ENCODE measurements around the gene SH3GL1.

DNA sequence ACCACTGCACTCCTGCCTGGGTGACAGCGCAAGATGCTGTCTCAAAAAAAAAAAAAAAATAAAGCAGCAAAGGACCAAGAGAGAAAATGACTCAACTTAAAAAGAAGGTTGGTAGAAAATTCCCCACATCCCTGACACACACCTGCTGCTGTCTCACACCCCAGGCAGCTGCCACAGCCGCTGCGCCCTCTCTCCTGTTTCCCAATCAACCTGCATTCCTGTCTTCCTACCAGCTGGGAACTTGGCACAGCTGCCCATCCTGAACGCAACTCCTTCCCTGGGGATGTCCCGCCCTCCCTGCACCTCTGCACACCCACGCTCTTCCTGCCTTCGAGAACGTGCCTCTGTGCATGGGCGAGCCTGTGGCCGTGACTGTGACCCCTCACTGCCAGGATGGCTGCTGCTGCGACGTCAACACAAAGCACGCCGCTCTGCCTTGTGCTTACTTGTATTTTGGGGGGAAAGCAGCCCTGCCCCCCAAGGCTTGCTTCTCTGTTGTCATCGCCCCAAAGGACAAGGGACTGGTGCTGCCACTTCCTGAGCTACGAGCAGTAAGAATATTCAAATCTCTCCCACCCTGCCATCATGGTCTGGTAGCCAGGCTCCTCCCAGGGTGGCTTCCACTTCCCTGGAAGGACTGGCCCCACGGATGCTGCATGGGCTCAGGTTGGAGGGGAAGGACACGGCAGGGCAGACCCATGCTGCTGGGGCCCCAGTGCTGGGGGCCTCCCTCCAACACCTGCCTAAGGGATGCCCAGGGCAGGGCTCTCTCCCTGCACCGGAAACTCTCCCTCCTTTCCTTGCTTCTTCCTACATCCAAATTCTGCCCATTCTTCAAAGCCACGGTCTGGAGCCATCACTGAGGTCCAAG, 20.7 kb downstream of the SH3GL1 start:
- TF ChIP-seq, protein P1, sequence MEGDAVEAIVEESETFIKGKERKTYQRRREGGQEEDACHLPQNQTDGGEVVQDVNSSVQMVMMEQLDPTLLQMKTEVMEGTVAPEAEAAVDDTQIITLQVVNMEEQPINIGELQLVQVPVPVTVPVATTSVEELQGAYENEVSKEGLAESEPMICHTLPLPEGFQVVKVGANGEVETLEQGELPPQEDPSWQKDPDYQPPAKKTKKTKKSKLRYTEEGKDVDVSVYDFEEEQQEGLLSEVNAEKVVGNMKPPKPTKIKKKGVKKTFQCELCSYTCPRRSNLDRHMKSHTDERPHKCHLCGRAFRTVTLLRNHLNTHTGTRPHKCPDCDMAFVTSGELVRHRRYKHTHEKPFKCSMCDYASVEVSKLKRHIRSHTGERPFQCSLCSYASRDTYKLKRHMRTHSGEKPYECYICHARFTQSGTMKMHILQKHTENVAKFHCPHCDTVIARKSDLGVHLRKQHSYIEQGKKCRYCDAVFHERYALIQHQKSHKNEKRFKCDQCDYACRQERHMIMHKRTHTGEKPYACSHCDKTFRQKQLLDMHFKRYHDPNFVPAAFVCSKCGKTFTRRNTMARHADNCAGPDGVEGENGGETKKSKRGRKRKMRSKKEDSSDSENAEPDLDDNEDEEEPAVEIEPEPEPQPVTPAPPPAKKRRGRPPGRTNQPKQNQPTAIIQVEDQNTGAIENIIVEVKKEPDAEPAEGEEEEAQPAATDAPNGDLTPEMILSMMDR (optimal IDR thresholded peaks at IDR 0.05 in 1 of 3, IDR thresholded peaks at IDR 0.05 in 1 of 3, conservative IDR thresholded peaks at IDR 0.05 in 1 of 3; ENCODE audit: extremely low read depth in 1 of 3, insufficient read depth in 2 of 3, low read length in 3 of 3) = peak in 1 of 3 experiments; percentile 25
- TF ChIP-seq EZH2 (IDR thresholded peaks at IDR 0.05; ENCODE audit: low read length) = no peak

All from keratinocyte (primary cell).